Endothelial cell of umbilical vein (primary cell): ENCODE data around the gene CLEC18B.
"Not testable (repeated sequence)": the region's sequence is repeated elsewhere in the genome, so short reads cannot be mapped to it uniquely, and the experiment has no call there.

ENCODE experiments used
- EZH2 ChIP-seq: IDR thresholded peaks from 2 replicates; pipeline ENCODE4 v1.6.1; 2012; ENCODE audit warnings: borderline replicate concordance, low read depth, mild to moderate bottlenecking, moderate library complexity, low read length, inconsistent platforms; ENCODE audit not compliant: severe bottlenecking
- GATA2 ChIP-seq: IDR thresholded peaks from 2 replicates; pipeline ENCODE4 v1.7.0; 2011; ENCODE audit warnings: low read depth, mild to moderate bottlenecking, moderate library complexity, mixed read lengths, low read length; ENCODE audit not compliant: insufficient read length, insufficient read depth
- JUN ChIP-seq: IDR thresholded peaks from 2 replicates; pipeline ENCODE4 v1.6.1; 2011; ENCODE audit warnings: borderline replicate concordance, low read depth; ENCODE audit not compliant: insufficient read length, insufficient read depth
- POLR2A ChIP-seq: IDR thresholded peaks from 2 replicates; pipeline ENCODE4 v1.6.1; 2012; ENCODE audit warnings: low read depth, mild to moderate bottlenecking, control low read depth, low read length
- POLR2AphosphoS5 ChIP-seq: IDR thresholded peaks from 2 replicates; pipeline ENCODE4 v1.6.1; 2012; ENCODE audit warnings: low read depth, mild to moderate bottlenecking, control low read depth, low read length, moderate library complexity; ENCODE audit not compliant: insufficient read depth
- TF ChIP-seq, protein P1 (sequence below), 2 donors: IDR thresholded peaks; 1 replicate in 1 of 2; 2 replicates in 1 of 2; pipeline ENCODE4 v1.5.1; 2011; ENCODE audit warnings: low read length in 2 of 2, mild to moderate bottlenecking in 2 of 2, moderate library complexity in 2 of 2, control low read depth in 1 of 2, inconsistent platforms in 1 of 2, low read depth in 1 of 2; ENCODE audit not compliant: insufficient read depth in 1 of 2; ENCODE audit errors: extremely low read depth in 1 of 2
- TF ChIP-seq, protein P2 (sequence below): IDR thresholded peaks from 2 replicates; pipeline ENCODE4 v1.6.1; 2011; ENCODE audit not compliant: insufficient read depth, insufficient read length

DNA sequence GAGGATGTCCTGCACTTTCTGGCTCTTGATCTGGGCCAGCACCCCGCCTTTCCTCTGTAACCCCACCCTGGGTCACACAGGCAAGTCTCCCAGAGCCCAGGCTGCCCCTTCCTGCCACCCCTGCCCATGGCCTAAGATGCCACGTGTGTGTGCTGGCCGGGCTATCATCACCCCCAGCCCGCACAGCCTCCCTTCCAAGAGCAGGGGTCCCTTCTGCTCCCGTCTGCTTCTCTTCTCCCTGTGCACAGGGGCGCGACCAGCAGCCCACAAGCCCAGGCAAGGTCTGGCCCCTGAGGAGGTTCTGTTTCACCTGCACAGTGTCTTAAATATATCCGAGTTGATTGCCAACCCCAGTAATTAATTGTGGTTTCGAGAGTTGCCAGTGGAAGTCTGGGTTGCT is 10.3 kb downstream of the CLEC18B start:
- TF ChIP-seq, protein P1, sequence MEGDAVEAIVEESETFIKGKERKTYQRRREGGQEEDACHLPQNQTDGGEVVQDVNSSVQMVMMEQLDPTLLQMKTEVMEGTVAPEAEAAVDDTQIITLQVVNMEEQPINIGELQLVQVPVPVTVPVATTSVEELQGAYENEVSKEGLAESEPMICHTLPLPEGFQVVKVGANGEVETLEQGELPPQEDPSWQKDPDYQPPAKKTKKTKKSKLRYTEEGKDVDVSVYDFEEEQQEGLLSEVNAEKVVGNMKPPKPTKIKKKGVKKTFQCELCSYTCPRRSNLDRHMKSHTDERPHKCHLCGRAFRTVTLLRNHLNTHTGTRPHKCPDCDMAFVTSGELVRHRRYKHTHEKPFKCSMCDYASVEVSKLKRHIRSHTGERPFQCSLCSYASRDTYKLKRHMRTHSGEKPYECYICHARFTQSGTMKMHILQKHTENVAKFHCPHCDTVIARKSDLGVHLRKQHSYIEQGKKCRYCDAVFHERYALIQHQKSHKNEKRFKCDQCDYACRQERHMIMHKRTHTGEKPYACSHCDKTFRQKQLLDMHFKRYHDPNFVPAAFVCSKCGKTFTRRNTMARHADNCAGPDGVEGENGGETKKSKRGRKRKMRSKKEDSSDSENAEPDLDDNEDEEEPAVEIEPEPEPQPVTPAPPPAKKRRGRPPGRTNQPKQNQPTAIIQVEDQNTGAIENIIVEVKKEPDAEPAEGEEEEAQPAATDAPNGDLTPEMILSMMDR (IDR thresholded peaks at IDR 0.05; ENCODE audit: extremely low read depth in 1 of 2, insufficient read depth in 1 of 2, low read depth in 1 of 2, low read length in 2 of 2): not testable (repeated sequence)
- TF ChIP-seq EZH2, POLR2A, JUN, POLR2AphosphoS5, GATA2: not testable (repeated sequence)
- TF ChIP-seq, protein P2, sequence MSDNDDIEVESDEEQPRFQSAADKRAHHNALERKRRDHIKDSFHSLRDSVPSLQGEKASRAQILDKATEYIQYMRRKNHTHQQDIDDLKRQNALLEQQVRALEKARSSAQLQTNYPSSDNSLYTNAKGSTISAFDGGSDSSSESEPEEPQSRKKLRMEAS: not testable (repeated sequence)
